Measurements from ENCODE around the gene TIMELESS.

GRCh38 chr12:56377989-56378316 lies 71.3 kb downstream of the TIMELESS start:
- TF ChIP-seq CTCF (IDR thresholded peaks at IDR 0.05) (no peak), POLR2A (IDR thresholded peaks at IDR 0.05; ENCODE audit: low read depth) (no peak)
